Esophagus squamous epithelium (tissue), 5 donors: Measurements from ENCODE around the gene ACAP3. TPM values are rescaled to one million over a fixed set of nuclear protein-coding genes. Genes with fewer than 3 reads are reported as not detected.

ENCODE experiments used
- DNase-seq: peaks from one replicate; lab custom pipeline; 2025; lab: John Stamatoyannopoulos, UW
- H3K27ac ChIP-seq, 4 donors: fragments of 200-600 bp; sonication (generic); one replicate each; pipeline ENCODE4 v1.5.1; 2016 to 2019; ENCODE audit warnings: mild to moderate bottlenecking in 1 of 4
- H3K27me3 ChIP-seq, 4 donors: fragments of 200-600 bp; sonication (generic); 1 replicate in 3 of 4; 2 replicates in 1 of 4; pipeline versions ENCODE4 v1.5.1 to v1.6.0; 2017 to 2021; ENCODE audit warnings: antibody characterized with exemption in 1 of 4
- H3K36me3 ChIP-seq, 3 donors: fragments of 200-600 bp; sonication (generic); one replicate each; pipeline ENCODE4 v1.5.1; 2016 to 2019
- H3K4me1 ChIP-seq, 3 donors: fragments of 200-600 bp; sonication (generic); one replicate each; pipeline ENCODE4 v1.5.1; 2017 to 2019
- H3K4me3 ChIP-seq, 4 donors: fragments of 200-600 bp; sonication (generic); 1 replicate in 3 of 4; 2 replicates in 1 of 4; pipeline ENCODE4 v1.5.1; 2016 to 2019; ENCODE audit warnings: mild to moderate bottlenecking in 2 of 4, moderate library complexity in 1 of 4
- H3K9me3 ChIP-seq, 3 donors: fragments of 200-600 bp; sonication (generic); one replicate each; pipeline ENCODE4 v1.5.1; 2016 to 2019
- POLR2A ChIP-seq, 4 donors: fragments of 450-650 bp; IDR thresholded peaks; one replicate each; pipeline ENCODE4 v1.6.1; 2017; ENCODE audit warnings: antibody characterized with exemption in 4 of 4, mild to moderate bottlenecking in 4 of 4, moderate library complexity in 3 of 4
- WGBS, 2 donors: methylation state at CpG; one replicate each; pipeline ENCODE4 v1.1.5; 2018; 5-methylcytosine and 5-hydroxymethylcytosine counted together
- intact Hi-C: fragments of 100-400 bp; cut with DNase I; formaldehyde crosslinking; loops from one replicate; pipeline ENCODE4 v1.15.0; 2022
- total RNA-seq, 4 donors: library from RNA; depleted of rRNA; stranded (reverse); fragments of >200 nt; gene quantifications; one replicate each; pipeline ENCODE4 v1.1.0, GENCODE V29; 2016
- TF ChIP-seq, protein P1 (sequence below), 6 experiments: fragments of 450-650 bp in 4 of 6; fragments of 200-600 bp in 2 of 6; sonication (generic) in 2 of 6; IDR thresholded peaks; one replicate each; pipeline ENCODE4 v1.5.1; 2016 to 2019; ENCODE audit warnings: antibody characterized with exemption in 6 of 6, mild to moderate bottlenecking in 4 of 6, moderate library complexity in 4 of 6
- donor health status: DM: yes; HTN: yes; CAD: no.

ACAP3 gene
- total RNA-seq, 4 donors from 2014 or later: 36.4 to 66.7 (median 56.9) TPM

DNA sequence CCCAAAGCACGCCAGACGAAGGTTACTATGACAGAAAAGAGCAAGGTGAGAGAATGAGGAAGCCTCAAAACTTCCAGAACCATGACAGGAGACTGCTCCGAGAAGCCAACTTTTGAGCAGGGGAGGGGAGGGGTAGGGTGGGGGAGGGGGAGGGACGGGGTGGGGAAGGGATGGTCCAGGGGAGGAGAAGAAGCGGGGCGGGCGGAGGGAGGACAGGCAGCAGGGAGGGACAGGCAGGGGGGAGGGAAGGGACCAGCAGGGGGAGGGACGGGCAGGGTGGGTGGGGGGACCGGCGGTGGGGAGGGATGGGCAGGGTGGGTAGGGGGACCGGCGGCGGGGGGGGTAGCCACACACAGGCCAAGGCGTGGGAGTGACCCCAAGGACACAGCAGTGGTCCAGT, 14.7 kb upstream of the ACAP3 start:
- Histone ChIP-seq H3K4me1 (peaks cover 30 to 91% (median 61%) of the 10 kb centered on the region in 3 donors), H3K9me3 (no peaks in the 10 kb centered on the region), H3K4me3 (no peak overlapping the region), H3K36me3 (peaks cover 9 to 58% (median 13%) of the 10 kb centered on the region in 3 donors), H3K27ac (no peak overlapping the region), H3K27me3 (no peaks in the 10 kb centered on the region)
- no peak for DNase-seq
- TF ChIP-seq POLR2A (IDR thresholded peaks at IDR 0.05): no peak
- TF ChIP-seq, protein P1, sequence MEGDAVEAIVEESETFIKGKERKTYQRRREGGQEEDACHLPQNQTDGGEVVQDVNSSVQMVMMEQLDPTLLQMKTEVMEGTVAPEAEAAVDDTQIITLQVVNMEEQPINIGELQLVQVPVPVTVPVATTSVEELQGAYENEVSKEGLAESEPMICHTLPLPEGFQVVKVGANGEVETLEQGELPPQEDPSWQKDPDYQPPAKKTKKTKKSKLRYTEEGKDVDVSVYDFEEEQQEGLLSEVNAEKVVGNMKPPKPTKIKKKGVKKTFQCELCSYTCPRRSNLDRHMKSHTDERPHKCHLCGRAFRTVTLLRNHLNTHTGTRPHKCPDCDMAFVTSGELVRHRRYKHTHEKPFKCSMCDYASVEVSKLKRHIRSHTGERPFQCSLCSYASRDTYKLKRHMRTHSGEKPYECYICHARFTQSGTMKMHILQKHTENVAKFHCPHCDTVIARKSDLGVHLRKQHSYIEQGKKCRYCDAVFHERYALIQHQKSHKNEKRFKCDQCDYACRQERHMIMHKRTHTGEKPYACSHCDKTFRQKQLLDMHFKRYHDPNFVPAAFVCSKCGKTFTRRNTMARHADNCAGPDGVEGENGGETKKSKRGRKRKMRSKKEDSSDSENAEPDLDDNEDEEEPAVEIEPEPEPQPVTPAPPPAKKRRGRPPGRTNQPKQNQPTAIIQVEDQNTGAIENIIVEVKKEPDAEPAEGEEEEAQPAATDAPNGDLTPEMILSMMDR (IDR thresholded peaks at IDR 0.05): no peak
- 64 to 75% methylated on average over 3 to 10 of the region's 14 CpGs for WGBS, 2 donors
- intact Hi-C loops: no loop called here

DNA sequence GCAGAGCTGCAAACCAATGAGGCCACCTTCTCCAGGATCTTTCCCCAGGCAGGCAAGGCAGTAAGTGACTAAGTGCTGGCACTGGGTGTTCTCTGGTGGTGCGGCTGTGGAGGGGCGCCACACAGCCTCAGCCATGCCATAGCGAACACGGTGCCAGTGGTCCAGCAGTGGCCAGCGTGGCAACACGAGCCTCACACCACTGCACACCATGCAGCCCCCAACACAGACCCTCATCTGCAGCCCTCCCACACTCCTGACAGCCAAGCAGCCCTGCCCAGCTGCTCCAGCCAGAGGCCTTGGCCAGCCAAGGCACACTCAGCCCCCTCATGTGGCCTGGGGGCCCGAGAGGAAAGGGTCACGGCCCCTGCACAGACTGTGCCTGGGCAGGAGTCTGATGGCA, 13.7 kb upstream of the ACAP3 start:
- Histone ChIP-seq H3K4me3 (no peak overlapping the region), H3K4me1 (peaks cover 30 to 91% (median 59%) of the 10 kb centered on the region in 3 donors), H3K9me3 (no peaks in the 10 kb centered on the region), H3K27me3 (no peaks in the 10 kb centered on the region), H3K27ac (peak overlapping the region in 1 of 4 donors; percentile 22), H3K36me3 (peaks cover 5 to 58% (median 10%) of the 10 kb centered on the region in 3 donors)
- WGBS, 2 donors: 80% methylated on average over 1 of the region's 8 CpGs; no CpG with 5 or more reads in 1 of the 2 donors
- intact Hi-C loops: no loop called here
- no peak for DNase-seq
- no peak for TF ChIP-seq POLR2A (IDR thresholded peaks at IDR 0.05)
- TF ChIP-seq, protein P1 (IDR thresholded peaks at IDR 0.05): no peak

DNA sequence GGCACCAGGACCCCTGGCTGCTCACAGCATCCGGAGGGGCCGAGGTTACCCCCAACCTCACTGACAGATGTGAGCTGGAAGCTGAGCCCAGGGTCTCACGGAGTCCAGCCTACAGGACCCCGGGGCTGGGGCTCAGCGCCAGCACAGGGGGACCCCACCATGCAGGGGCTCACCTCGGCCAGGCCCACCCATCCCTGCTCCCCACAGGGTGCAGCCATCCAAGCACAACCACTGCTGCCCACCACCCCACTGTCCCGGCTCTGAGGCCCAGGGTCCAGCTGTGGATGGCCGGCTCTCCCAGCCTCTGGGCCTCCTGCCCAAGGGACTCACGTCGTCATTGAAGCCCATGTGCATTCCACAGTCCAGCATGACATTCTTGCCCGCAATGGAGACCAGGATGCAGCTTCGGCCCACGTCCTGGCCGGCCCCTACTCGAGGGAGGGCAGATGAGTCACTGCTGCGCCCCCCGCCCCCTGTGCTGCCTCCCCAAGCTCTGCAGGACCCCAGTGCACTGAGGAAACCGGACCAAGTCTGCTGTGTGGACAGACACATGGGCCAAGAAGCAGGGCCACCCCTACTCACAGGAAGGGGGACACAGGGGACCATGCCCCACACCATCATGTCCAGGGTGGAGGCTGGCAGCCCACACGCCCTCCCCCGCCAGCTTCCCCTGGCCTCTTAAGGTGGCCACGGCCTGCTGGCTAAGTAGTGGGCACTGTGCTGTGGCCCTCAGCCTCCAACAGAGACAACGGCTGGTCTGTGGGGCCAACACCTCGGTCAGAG, 13.1 kb upstream of the ACAP3 start:
- intact Hi-C loops: no loop called here
- H3K27me3 ChIP-seq: no peaks in the 10 kb centered on the region
- WGBS, 2 donors: 40 to 87% methylated on average over 1 to 4 of the region's 23 CpGs
- DNase-seq: no peak
- peaks cover 27 to 88% (median 53%) of the 10 kb centered on the region in 3 donors for H3K4me1 ChIP-seq
- TF ChIP-seq POLR2A (IDR thresholded peaks at IDR 0.05): no peak
- TF ChIP-seq, protein P1 (IDR thresholded peaks at IDR 0.05): no peak
- no peak overlapping the region for H3K4me3 ChIP-seq
- H3K9me3 ChIP-seq: no peaks in the 10 kb centered on the region
- peaks cover 5 to 60% (median 10%) of the 10 kb centered on the region in 3 donors for H3K36me3 ChIP-seq
- H3K27ac ChIP-seq: peak overlapping the region in 1 of 4 donors; percentile 22

DNA sequence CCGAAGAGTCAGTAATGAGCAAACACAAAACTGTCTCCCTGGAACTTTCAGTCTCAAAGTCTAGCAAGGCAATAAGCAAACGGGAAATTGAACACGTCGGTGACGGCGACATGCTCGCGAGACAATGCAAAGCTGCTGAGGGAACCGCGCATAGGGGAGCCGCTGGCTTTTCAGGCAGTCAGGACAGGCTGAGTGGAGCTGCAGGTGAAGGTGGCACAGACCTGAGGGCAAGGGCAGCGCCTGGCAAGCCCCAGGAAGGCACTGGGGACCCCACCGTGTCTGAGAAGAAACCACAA, 11.9 kb upstream of the ACAP3 start:
- no peak for DNase-seq
- H3K27ac ChIP-seq: peak overlapping the region in 2 of 4 donors; percentile 85 to 87
- peaks cover 20 to 83% (median 45%) of the 10 kb centered on the region in 3 donors for H3K4me1 ChIP-seq
- no peaks in the 10 kb centered on the region for H3K9me3 ChIP-seq
- peaks cover 6 to 70% (median 18%) of the 10 kb centered on the region in 3 donors for H3K36me3 ChIP-seq
- no peaks in the 10 kb centered on the region for H3K27me3 ChIP-seq
- H3K4me3 ChIP-seq: no peak overlapping the region
- intact Hi-C loops: no loop called here
- 88 to 93% methylated on average over 11 to 12 of the region's 13 CpGs for WGBS, 2 donors
- TF ChIP-seq, protein P1 (IDR thresholded peaks at IDR 0.05): no peak
- TF ChIP-seq POLR2A (IDR thresholded peaks at IDR 0.05): no peak
